ENCODE data around the gene PER1. TPM values are rescaled to one million over a fixed set of nuclear protein-coding genes. Genes with fewer than 3 reads are reported as not detected.

Gene PER1
- total RNA-seq, 1 donor from 2014 or later: 215 TPM

- Histone ChIP-seq H3K4me1 (peaks cover 75% of the 10 kb centered on the region), H3K4me3 (peak overlapping the region; percentile 50 to 76), H3K27me3 (no peaks in the 10 kb centered on the region), H3K9me3 (no peaks in the 10 kb centered on the region), H3K36me3 (no peaks in the 10 kb centered on the region), H3K27ac (peak overlapping the region; percentile 98)
- DNase-seq (ENCODE audit: extremely low spot score in 2 of 2): no peak
- TF ChIP-seq POLR2AphosphoS5 (IDR thresholded peaks at IDR 0.05; ENCODE audit: insufficient read depth in 1 of 2, low read depth in 1 of 2) (no peak), POLR2A (IDR thresholded peaks at IDR 0.05) (no peak), CTCF (IDR thresholded peaks at IDR 0.05) (peak in 1 of 3 experiments; percentile 5)
- intact Hi-C loops (cut with DNase I): loop anchor here (2.0 to 5.0 kb wide), 2 partner anchors 65 to 100 kb away; no protein-coding TSS in a partner anchor
Observed at GRCh38 chr17:8121681-8122421, 30.4 kb downstream of the PER1 start.

- H3K4me3 ChIP-seq: peak overlapping the region; percentile 50 to 76
- no peak for TF ChIP-seq CTCF (IDR thresholded peaks at IDR 0.05)
- no peak for TF ChIP-seq POLR2A (IDR thresholded peaks at IDR 0.05)
- no peak for TF ChIP-seq POLR2AphosphoS5 (IDR thresholded peaks at IDR 0.05; ENCODE audit: insufficient read depth in 1 of 2, low read depth in 1 of 2)
- H3K36me3 ChIP-seq: no peaks in the 10 kb centered on the region
- H3K4me1 ChIP-seq: peaks cover 73% of the 10 kb centered on the region
- intact Hi-C loops (cut with DNase I): loop anchor here (2.0 to 5.0 kb wide), 2 partner anchors 65 to 101 kb away; no protein-coding TSS in a partner anchor
- H3K27ac ChIP-seq: peak overlapping the region; percentile 98
- DNase-seq (ENCODE audit: extremely low spot score in 2 of 2): no peak
- H3K9me3 ChIP-seq: no peaks in the 10 kb centered on the region
- H3K27me3 ChIP-seq: no peaks in the 10 kb centered on the region
Observed at GRCh38 chr17:8121407-8121680, 30.9 kb downstream of the PER1 start.

- H3K9me3 ChIP-seq: no peaks in the 10 kb centered on the region
- peak in 1 of 2 donors; percentile 92 for DNase-seq (ENCODE audit: extremely low spot score in 2 of 2)
- peaks cover 73% of the 10 kb centered on the region for H3K4me1 ChIP-seq
- H3K27me3 ChIP-seq: no peaks in the 10 kb centered on the region
- TF ChIP-seq POLR2A (IDR thresholded peaks at IDR 0.05) (no peak), CTCF (IDR thresholded peaks at IDR 0.05) (peak in 1 of 3 experiments; percentile 19), POLR2AphosphoS5 (IDR thresholded peaks at IDR 0.05; ENCODE audit: insufficient read depth in 1 of 2, low read depth in 1 of 2) (peak in 1 of 2 donors; percentile 11)
- intact Hi-C loops (cut with DNase I): loop anchor here (2.0 to 5.0 kb wide), 2 partner anchors 66 to 102 kb away; no protein-coding TSS in a partner anchor
- H3K4me3 ChIP-seq: peak overlapping the region; percentile 50 to 76
- H3K27ac ChIP-seq: peak overlapping the region; percentile 98
- H3K36me3 ChIP-seq: no peaks in the 10 kb centered on the region
Observed at GRCh38 chr17:8120520-8121406, 31.4 kb downstream of the PER1 start.

- TF ChIP-seq CTCF (IDR thresholded peaks at IDR 0.05): no peak
- no peak for TF ChIP-seq POLR2A (IDR thresholded peaks at IDR 0.05)
- peak in 1 of 2 donors; percentile 85 for TF ChIP-seq POLR2AphosphoS5 (IDR thresholded peaks at IDR 0.05; ENCODE audit: insufficient read depth in 1 of 2, low read depth in 1 of 2)
- H3K4me3 ChIP-seq: peak overlapping the region; percentile 50 to 76
- H3K4me1 ChIP-seq: peaks cover 66% of the 10 kb centered on the region
- H3K27me3 ChIP-seq: no peaks in the 10 kb centered on the region
- peak overlapping the region; percentile 98 for H3K27ac ChIP-seq
- intact Hi-C loops (cut with DNase I): loop anchor here (2.0 to 5.0 kb wide), 2 partner anchors 67 to 102 kb away; no protein-coding TSS in a partner anchor
- DNase-seq (ENCODE audit: extremely low spot score in 2 of 2): no peak
- no peaks in the 10 kb centered on the region for H3K9me3 ChIP-seq
- no peaks in the 10 kb centered on the region for H3K36me3 ChIP-seq
Observed at GRCh38 chr17:8119581-8120519, 32.4 kb downstream of the PER1 start.

Measured in vagina (tissue), 2 donors.